Measurements from ENCODE around the gene TCF7L2. TPM values are rescaled to one million over a fixed set of nuclear protein-coding genes. Genes with fewer than 3 reads are reported as not detected.

The TCF7L2 gene
- polyA plus RNA-seq, 4 donors: 40.8 to 47.4 (median 43.3) TPM

DNA sequence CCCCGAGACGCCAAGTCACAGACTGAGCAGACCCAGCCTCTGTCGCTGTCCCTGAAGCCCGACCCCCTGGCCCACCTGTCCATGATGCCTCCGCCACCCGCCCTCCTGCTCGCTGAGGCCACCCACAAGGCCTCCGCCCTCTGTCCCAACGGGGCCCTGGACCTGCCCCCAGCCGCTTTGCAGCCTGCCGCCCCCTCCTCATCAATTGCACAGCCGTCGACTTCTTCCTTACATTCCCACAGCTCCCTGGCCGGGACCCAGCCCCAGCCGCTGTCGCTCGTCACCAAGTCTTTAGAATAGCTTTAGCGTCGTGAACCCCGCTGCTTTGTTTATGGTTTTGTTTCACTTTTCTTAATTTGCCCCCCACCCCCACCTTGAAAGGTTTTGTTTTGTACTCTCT lies 215.6 kb downstream of the TCF7L2 start:
- DNase-seq (ENCODE audit: low read depth in 4 of 4, low spot score in 3 of 4): no peak

- DNase-seq (ENCODE audit: low read depth in 4 of 4, low spot score in 3 of 4): no peak
Measured at GRCh38 chr10:113167702-113168101, 217.7 kb downstream of the TCF7L2 start.

- no peak for DNase-seq (ENCODE audit: low read depth in 4 of 4, low spot score in 3 of 4)
Measured at GRCh38 chr10:113168584-113168983, 218.5 kb downstream of the TCF7L2 start.

DNA sequence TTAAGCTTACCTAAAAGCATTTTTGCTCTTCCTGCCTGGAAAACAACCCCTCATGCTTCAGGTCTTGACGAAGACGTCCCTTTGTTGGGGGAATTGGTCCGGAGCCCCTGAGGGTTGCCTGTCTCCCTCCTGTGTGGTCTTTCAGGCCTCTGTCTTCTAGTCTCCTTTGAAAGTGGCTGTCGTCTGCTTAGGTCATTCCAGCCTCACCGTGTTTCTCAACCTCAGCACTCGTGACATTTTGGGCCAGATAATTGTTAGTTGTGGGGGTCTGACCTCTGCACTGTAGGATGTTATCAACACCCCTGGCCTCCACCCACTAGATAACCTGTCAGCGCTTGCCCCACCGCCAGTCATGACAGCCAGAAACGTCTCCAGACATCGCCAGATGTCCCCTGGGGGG lies 219.1 kb downstream of the TCF7L2 start:
- no peak for DNase-seq (ENCODE audit: low read depth in 4 of 4, low spot score in 3 of 4)

GRCh38 chr10:113169853-113170460 lies 219.9 kb downstream of the TCF7L2 start:
- no peak for DNase-seq (ENCODE audit: low read depth in 4 of 4, low spot score in 3 of 4)

GRCh38 chr10:113171662-113172061 lies 221.6 kb downstream of the TCF7L2 start:
- no peak for DNase-seq (ENCODE audit: low read depth in 4 of 4, low spot score in 3 of 4)

DNA sequence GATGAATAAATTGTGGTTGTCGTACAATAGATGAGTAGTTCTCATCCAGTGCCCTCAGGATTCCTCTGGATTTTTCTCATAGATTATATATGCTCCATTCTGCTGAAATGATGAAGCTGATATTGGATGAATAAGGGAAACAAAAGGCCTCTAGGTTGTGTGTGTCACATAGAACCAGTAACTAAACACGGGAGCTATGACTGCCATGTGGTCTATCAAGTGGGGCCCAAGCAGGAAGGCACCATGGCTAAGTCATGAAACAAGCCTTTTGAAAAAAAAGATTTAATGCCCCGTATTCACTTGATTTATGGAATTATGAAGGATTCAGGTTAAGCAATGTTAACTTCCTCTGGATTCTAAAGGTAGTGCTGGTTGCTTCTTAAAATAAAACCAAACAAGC lies 225.1 kb downstream of the TCF7L2 start:
- DNase-seq (ENCODE audit: low read depth in 4 of 4, low spot score in 3 of 4): no peak

DNA sequence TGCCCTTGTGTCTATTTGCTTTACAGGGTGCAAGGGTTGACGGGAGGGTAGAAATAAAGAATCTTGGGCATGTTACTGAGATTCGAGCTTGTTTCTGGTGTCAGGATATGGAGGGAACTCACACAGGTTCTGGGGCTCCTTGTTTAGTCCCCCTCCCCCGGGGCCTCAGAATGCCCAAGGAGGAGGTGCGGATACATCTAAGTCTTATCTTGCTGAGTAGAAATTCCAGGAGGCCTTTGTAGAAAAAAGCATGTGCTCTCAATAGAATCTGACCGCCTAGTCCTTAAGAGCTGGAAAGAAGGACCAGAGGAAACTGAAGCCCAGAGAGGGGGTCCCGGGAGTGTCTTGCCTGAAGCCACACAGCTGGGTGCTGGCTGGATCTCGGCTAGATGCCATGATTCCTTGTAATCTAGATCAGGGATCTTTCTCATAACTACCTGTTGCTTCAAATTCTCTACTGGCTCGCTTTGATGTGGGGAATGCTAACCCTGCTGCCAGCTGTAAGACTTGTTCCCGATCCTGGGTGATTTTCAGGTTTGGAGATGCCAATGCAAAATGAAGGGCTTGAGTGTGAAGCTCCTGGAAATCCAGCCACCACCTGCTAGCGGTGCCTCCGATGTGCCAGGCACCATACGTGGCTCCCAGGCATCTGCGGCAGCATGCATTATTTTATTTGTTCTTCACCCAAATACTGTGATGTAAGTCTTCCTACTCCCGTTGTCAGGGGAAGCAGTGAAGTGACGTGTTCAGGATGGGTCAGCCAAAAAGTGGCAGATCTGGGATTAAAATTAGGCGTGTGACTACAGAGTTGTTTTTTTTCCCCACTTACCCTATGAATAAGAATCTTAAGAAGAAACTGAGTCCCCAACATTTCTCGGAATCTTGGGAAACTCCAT lies 226.0 kb downstream of the TCF7L2 start:
- DNase-seq (ENCODE audit: low read depth in 4 of 4, low spot score in 3 of 4): no peak

GRCh38 chr10:113176652-113177155 lies 226.7 kb downstream of the TCF7L2 start:
- no peak for DNase-seq (ENCODE audit: low read depth in 4 of 4, low spot score in 3 of 4)

- DNase-seq (ENCODE audit: low read depth in 4 of 4, low spot score in 3 of 4): no peak
Measured at GRCh38 chr10:113177156-113177935, 227.3 kb downstream of the TCF7L2 start.

GRCh38 chr10:113177936-113178335 lies 227.9 kb downstream of the TCF7L2 start:
- DNase-seq (ENCODE audit: low read depth in 4 of 4, low spot score in 3 of 4): no peak

DNA sequence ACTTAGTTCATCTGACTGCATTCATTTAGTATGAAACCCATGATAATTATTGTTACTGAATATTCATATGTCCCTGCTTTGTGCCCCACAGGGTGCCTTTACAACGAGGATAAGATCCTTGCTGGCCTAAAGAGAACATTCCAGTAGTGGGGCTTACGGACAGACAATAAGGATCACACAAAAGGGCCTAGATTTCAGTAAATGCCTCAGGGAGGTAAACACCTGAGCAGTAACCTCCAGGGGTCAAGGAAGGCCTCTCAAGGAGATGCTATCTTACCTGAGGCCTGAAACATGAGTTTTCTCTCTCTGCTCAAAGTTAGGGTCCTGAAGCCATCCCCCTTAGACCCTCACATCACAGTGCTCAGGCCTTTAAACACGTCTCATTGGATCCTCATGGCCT lies 228.7 kb downstream of the TCF7L2 start:
- DNase-seq (ENCODE audit: low read depth in 4 of 4, low spot score in 3 of 4): no peak

DNA sequence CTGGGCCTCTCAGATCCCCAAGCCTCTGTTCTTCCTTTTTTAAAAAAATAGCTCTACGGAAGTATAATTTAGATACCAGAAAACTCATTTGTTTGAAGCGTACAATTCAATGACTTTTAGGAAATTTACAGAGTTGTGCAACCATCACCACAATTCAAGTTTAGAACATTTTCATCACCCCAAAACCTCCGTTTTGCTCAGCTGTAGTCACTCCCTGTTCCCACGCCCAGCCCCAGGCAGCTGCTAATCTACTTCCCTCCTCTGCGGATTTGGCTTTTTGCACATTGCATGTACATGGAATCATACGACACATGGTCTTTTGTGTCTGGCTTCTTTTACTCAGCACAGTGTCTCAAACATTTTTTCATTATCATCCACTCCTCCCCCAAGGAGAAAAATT lies 229.2 kb downstream of the TCF7L2 start:
- DNase-seq (ENCODE audit: low read depth in 4 of 4, low spot score in 3 of 4): no peak

DNA sequence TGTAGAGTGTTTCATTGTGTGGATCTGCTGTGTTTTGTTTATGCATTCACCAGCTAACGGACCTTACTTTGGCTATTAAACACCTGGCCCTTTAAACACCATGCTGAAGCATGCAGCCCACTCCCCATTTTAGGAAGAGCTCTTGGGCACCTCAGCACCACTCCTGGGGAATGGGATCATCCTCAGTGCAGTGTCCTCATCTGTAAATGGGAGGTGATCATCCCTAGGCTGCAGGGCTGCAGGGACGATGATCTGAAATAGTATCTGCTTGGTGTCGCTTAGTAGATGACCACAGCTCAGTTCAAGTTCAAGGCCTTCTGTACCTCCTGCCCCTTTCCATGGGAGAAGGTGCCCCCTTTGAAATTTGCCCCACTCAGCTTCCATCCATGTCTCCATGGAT lies 229.9 kb downstream of the TCF7L2 start:
- no peak for DNase-seq (ENCODE audit: low read depth in 4 of 4, low spot score in 3 of 4)

- DNase-seq (ENCODE audit: low read depth in 4 of 4, low spot score in 3 of 4): no peak
Measured at GRCh38 chr10:113180401-113181154, 230.5 kb downstream of the TCF7L2 start.

GRCh38 chr10:113182154-113182553 lies 232.1 kb downstream of the TCF7L2 start:
- no peak for DNase-seq (ENCODE audit: low read depth in 4 of 4, low spot score in 3 of 4)

DNA sequence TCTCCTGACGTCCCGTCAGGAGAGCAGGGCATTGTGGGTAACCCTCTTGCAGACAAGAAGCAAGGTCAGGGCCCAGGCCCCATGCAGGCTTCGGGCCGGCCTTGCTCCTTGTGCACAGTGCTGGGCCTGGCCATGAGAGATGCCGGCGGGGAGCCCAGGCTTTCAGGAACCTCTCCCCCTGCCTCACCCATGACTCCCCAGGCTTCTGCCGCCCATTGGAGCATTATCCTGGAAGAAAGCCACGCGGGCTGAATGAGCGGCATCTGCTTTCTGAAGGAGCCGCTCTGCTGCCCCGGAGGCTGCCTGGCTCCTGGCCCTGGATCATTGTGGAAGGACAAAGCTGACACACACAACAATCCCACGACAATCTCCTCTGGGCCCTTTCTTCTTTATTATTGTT lies 233.5 kb downstream of the TCF7L2 start:
- no peak for DNase-seq (ENCODE audit: low read depth in 4 of 4, low spot score in 3 of 4)

- DNase-seq (ENCODE audit: low read depth in 4 of 4, low spot score in 3 of 4): peak in 1 of 4 donors; percentile 28
Measured at GRCh38 chr10:113187063-113187777, 237.2 kb downstream of the TCF7L2 start.

DNA sequence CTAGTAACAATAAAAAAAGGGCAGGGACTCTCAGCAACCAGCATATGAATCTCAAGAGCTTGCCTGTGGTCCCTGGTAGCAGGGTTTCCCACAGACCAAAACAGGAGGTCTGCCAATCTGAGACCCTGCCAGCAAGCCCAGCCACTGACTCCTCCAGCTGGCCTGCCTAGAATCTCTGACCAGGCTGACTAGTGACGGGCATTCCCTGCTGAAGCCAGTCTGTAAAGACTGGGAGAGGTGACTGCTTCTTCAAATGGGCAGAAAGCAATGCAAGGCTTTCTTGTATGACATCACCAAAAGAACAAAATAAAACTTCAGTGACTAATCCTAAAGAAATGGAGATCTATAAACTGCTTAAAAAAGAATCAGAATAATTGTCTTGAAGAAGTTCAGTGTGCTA lies 249.4 kb downstream of the TCF7L2 start:
- no peak for DNase-seq (ENCODE audit: low read depth in 4 of 4, low spot score in 3 of 4)

GRCh38 chr10:113202011-113202410 lies 252.0 kb downstream of the TCF7L2 start:
- DNase-seq (ENCODE audit: low read depth in 4 of 4, low spot score in 3 of 4): no peak

All from right renal pelvis (tissue), 4 donors.